ENCODE measurements around the gene THEM4.

Gene THEM4

GRCh38 chr1:151853411-151853943 lies 55.8 kb downstream of the THEM4 start, which contains the start of gene THEM5:
TSS of gene THEM5 (minus strand) at chr1:151853712. CDS start at chr1:151853565, 147 bp downstream.
- Histone ChIP-seq H3K36me3 (ENCODE audit: insufficient read depth, low read length) (no peaks in the 10 kb centered on the region), H3K9me3 (replicated peaks; ENCODE audit: low read length) (no peaks in the 10 kb centered on the region), H3K4me1 (ENCODE audit: control insufficient read depth, insufficient read depth, low read length) (no peaks in the 10 kb centered on the region), H3K4me2 (ENCODE audit: low read length) (no peak within 1 kb of the TSS), H3K9ac (ENCODE audit: low read depth, low read length) (no peak within 1 kb of the TSS), H3K4me3 (ENCODE audit: low read length) (no peak within 1 kb of the TSS), H3K27me3 (ENCODE audit: control insufficient read depth, insufficient read depth, low read length) (peaks cover 53% of the 10 kb centered on the region)

- H3K9me3 ChIP-seq (replicated peaks; ENCODE audit: low read length), result no peaks in the 10 kb centered on the region
Observed at GRCh38 chr1:151852733-151853132, 56.6 kb downstream of the THEM4 start.

GRCh38 chr1:151851886-151852285 lies 57.4 kb downstream of the THEM4 start:
- Histone ChIP-seq H3K4me1 (ENCODE audit: control insufficient read depth, insufficient read depth, low read length) (no peaks in the 10 kb centered on the region), H3K4me2 (ENCODE audit: low read length) (no peak overlapping the region), H3K9me3 (replicated peaks; ENCODE audit: low read length) (no peaks in the 10 kb centered on the region), H3K4me3 (ENCODE audit: low read length) (no peak overlapping the region), H3K27me3 (ENCODE audit: control insufficient read depth, insufficient read depth, low read length) (peaks cover 55% of the 10 kb centered on the region), H3K36me3 (ENCODE audit: insufficient read depth, low read length) (no peaks in the 10 kb centered on the region), H3K9ac (ENCODE audit: low read depth, low read length) (no peak overlapping the region)

More at GRCh38 chr1:151852733-151853132, 56.6 kb downstream of the THEM4 start:
- Histone ChIP-seq H3K4me2 (ENCODE audit: low read length) (no peak overlapping the region), H3K4me3 (ENCODE audit: low read length) (no peak overlapping the region), H3K27me3 (ENCODE audit: control insufficient read depth, insufficient read depth, low read length) (peaks cover 58% of the 10 kb centered on the region), H3K9ac (ENCODE audit: low read depth, low read length) (no peak overlapping the region), H3K4me1 (ENCODE audit: control insufficient read depth, insufficient read depth, low read length) (no peaks in the 10 kb centered on the region), H3K36me3 (ENCODE audit: insufficient read depth, low read length) (no peaks in the 10 kb centered on the region)

GRCh38 chr1:151849871-151850270 lies 59.4 kb downstream of the THEM4 start:
- H3K4me3 ChIP-seq (ENCODE audit: low read length), result no peak overlapping the region
- H3K27me3 ChIP-seq (ENCODE audit: control insufficient read depth, insufficient read depth, low read length), result peaks cover 63% of the 10 kb centered on the region
- peaks cover 5% of the 10 kb centered on the region for H3K4me1 ChIP-seq (ENCODE audit: control insufficient read depth, insufficient read depth, low read length)
- H3K9ac ChIP-seq (ENCODE audit: low read depth, low read length), result no peak overlapping the region
- no peaks in the 10 kb centered on the region for H3K36me3 ChIP-seq (ENCODE audit: insufficient read depth, low read length)
- H3K4me2 ChIP-seq (ENCODE audit: low read length), result no peak overlapping the region
- no peaks in the 10 kb centered on the region for H3K9me3 ChIP-seq (replicated peaks; ENCODE audit: low read length)

GRCh38 chr1:151849126-151849525 lies 60.2 kb downstream of the THEM4 start:
- Histone ChIP-seq H3K4me1 (ENCODE audit: control insufficient read depth, insufficient read depth, low read length) (peaks cover 5% of the 10 kb centered on the region), H3K27me3 (ENCODE audit: control insufficient read depth, insufficient read depth, low read length) (peaks cover 71% of the 10 kb centered on the region), H3K36me3 (ENCODE audit: insufficient read depth, low read length) (no peaks in the 10 kb centered on the region), H3K9me3 (replicated peaks; ENCODE audit: low read length) (no peaks in the 10 kb centered on the region), H3K4me2 (ENCODE audit: low read length) (no peak overlapping the region), H3K9ac (ENCODE audit: low read depth, low read length) (no peak overlapping the region), H3K4me3 (ENCODE audit: low read length) (no peak overlapping the region)

GRCh38 chr1:151847867-151848596 lies 61.3 kb downstream of the THEM4 start:
- H3K27me3 ChIP-seq (ENCODE audit: control insufficient read depth, insufficient read depth, low read length), result peaks cover 69% of the 10 kb centered on the region
- H3K9ac ChIP-seq (ENCODE audit: low read depth, low read length), result no peak overlapping the region
- peaks cover 5% of the 10 kb centered on the region for H3K4me1 ChIP-seq (ENCODE audit: control insufficient read depth, insufficient read depth, low read length)
- no peak overlapping the region for H3K4me3 ChIP-seq (ENCODE audit: low read length)
- no peaks in the 10 kb centered on the region for H3K9me3 ChIP-seq (replicated peaks; ENCODE audit: low read length)
- H3K36me3 ChIP-seq (ENCODE audit: insufficient read depth, low read length), result no peaks in the 10 kb centered on the region
- H3K4me2 ChIP-seq (ENCODE audit: low read length), result no peak overlapping the region

GRCh38 chr1:151846686-151847237 lies 62.5 kb downstream of the THEM4 start:
- peaks cover 5% of the 10 kb centered on the region for H3K4me1 ChIP-seq (ENCODE audit: control insufficient read depth, insufficient read depth, low read length)

GRCh38 chr1:151846062-151846568 lies 63.2 kb downstream of the THEM4 start:
- peaks cover 11% of the 10 kb centered on the region for H3K4me1 ChIP-seq (ENCODE audit: control insufficient read depth, insufficient read depth, low read length)
- no peak overlapping the region for H3K4me3 ChIP-seq (ENCODE audit: low read length)
- no peaks in the 10 kb centered on the region for H3K9me3 ChIP-seq (replicated peaks; ENCODE audit: low read length)
- H3K27me3 ChIP-seq (ENCODE audit: control insufficient read depth, insufficient read depth, low read length), result peaks cover 57% of the 10 kb centered on the region
- no peak overlapping the region for H3K9ac ChIP-seq (ENCODE audit: low read depth, low read length)
- no peak overlapping the region for H3K4me2 ChIP-seq (ENCODE audit: low read length)
- H3K36me3 ChIP-seq (ENCODE audit: insufficient read depth, low read length), result no peaks in the 10 kb centered on the region

More at GRCh38 chr1:151846686-151847237, 62.5 kb downstream of the THEM4 start:
- H3K4me2 ChIP-seq (ENCODE audit: low read length), result no peak overlapping the region
- peaks cover 61% of the 10 kb centered on the region for H3K27me3 ChIP-seq (ENCODE audit: control insufficient read depth, insufficient read depth, low read length)
- H3K9me3 ChIP-seq (replicated peaks; ENCODE audit: low read length), result no peaks in the 10 kb centered on the region
- no peak overlapping the region for H3K9ac ChIP-seq (ENCODE audit: low read depth, low read length)
- no peaks in the 10 kb centered on the region for H3K36me3 ChIP-seq (ENCODE audit: insufficient read depth, low read length)
- no peak overlapping the region for H3K4me3 ChIP-seq (ENCODE audit: low read length)

GRCh38 chr1:151843398-151843797 lies 65.9 kb downstream of the THEM4 start:
- H3K4me1 ChIP-seq (ENCODE audit: control insufficient read depth, insufficient read depth, low read length), result peaks cover 21% of the 10 kb centered on the region
- H3K4me2 ChIP-seq (ENCODE audit: low read length), result no peak overlapping the region
- no peaks in the 10 kb centered on the region for H3K36me3 ChIP-seq (ENCODE audit: insufficient read depth, low read length)
- H3K27me3 ChIP-seq (ENCODE audit: control insufficient read depth, insufficient read depth, low read length), result peaks cover 50% of the 10 kb centered on the region
- no peaks in the 10 kb centered on the region for H3K9me3 ChIP-seq (replicated peaks; ENCODE audit: low read length)
- no peak overlapping the region for H3K4me3 ChIP-seq (ENCODE audit: low read length)
- no peak overlapping the region for H3K9ac ChIP-seq (ENCODE audit: low read depth, low read length)

GRCh38 chr1:151841141-151841540 lies 68.2 kb downstream of the THEM4 start:
- peak overlapping the region; percentile 2 for H3K4me2 ChIP-seq (ENCODE audit: low read length)
- no peaks in the 10 kb centered on the region for H3K36me3 ChIP-seq (ENCODE audit: insufficient read depth, low read length)
- peaks cover 44% of the 10 kb centered on the region for H3K27me3 ChIP-seq (ENCODE audit: control insufficient read depth, insufficient read depth, low read length)
- H3K4me3 ChIP-seq (ENCODE audit: low read length), result no peak overlapping the region
- H3K9ac ChIP-seq (ENCODE audit: low read depth, low read length), result no peak overlapping the region
- H3K4me1 ChIP-seq (ENCODE audit: control insufficient read depth, insufficient read depth, low read length), result peaks cover 23% of the 10 kb centered on the region
- no peaks in the 10 kb centered on the region for H3K9me3 ChIP-seq (replicated peaks; ENCODE audit: low read length)

- Histone ChIP-seq H3K4me1 (ENCODE audit: control insufficient read depth, insufficient read depth, low read length) (peaks cover 23% of the 10 kb centered on the region), H3K9ac (ENCODE audit: low read depth, low read length) (no peak overlapping the region), H3K4me2 (ENCODE audit: low read length) (no peak overlapping the region), H3K4me3 (ENCODE audit: low read length) (no peak overlapping the region), H3K36me3 (ENCODE audit: insufficient read depth, low read length) (no peaks in the 10 kb centered on the region), H3K9me3 (replicated peaks; ENCODE audit: low read length) (no peaks in the 10 kb centered on the region), H3K27me3 (ENCODE audit: control insufficient read depth, insufficient read depth, low read length) (peaks cover 50% of the 10 kb centered on the region)
Observed at GRCh38 chr1:151840421-151840820, 68.9 kb downstream of the THEM4 start.
